ENCODE results near the gene TSEN2.

GRCh38 chr3:12463686-12464085 lies 20.6 kb upstream of the TSEN2 start:
- TF ChIP-seq EP300 (IDR thresholded peaks at IDR 0.05; ENCODE audit: low read length) (no peak), SP2 (IDR thresholded peaks at IDR 0.05; ENCODE audit: extremely low read depth, low read depth, low read length, poor library complexity, severe bottlenecking) (no peak), COPS2 (conservative IDR thresholded peaks at IDR 0.05) (no peak), ESRRA (IDR thresholded peaks at IDR 0.05; ENCODE audit: borderline replicate concordance, low read depth) (no peak), CTCF (IDR thresholded peaks at IDR 0.05 in 2 of 3, conservative IDR thresholded peaks at IDR 0.05 in 1 of 3; ENCODE audit: insufficient read depth in 2 of 3, low read depth in 1 of 3, low read length in 3 of 3) (no peak), IFI16 (CRISPR knock-in tag; IDR thresholded peaks at IDR 0.05) (no peak), PATZ1 (CRISPR knock-in tag; IDR thresholded peaks at IDR 0.05; ENCODE audit: borderline replicate concordance) (no peak), EGR1 (conservative IDR thresholded peaks at IDR 0.05) (no peak)

Data from K562 (cell line).